Esophagus mucosa (tissue), 1 donor: ENCODE measurements around the gene TNFSF4. TPM values are rescaled to one million over a fixed set of nuclear protein-coding genes. Genes with fewer than 3 reads are reported as not detected.
"Not testable (repeated sequence)": the region's sequence is repeated elsewhere in the genome, so short reads cannot be mapped to it uniquely, and the experiment has no call there.

Experiments used
- ATAC-seq: fragments of 200-7000 bp; cut with Tn5 transposase; one replicate; pipeline ENCODE4 v1.9.1; 2020
- total RNA-seq: library from RNA; stranded (reverse); gene quantifications from one replicate; pipeline ENCODE4 v1.2.4, GENCODE V29; 2023
- donor health status: DM: yes; HTN: yes; CAD: no.

Gene TNFSF4
- total RNA-seq: 0.12 TPM

- no peak for ATAC-seq
These were observed at the start of gene TNFSF4 for GRCh38 chr1:173206816-173207568. Gene TNFSF4 (minus strand): TSS chr1:173207331. CDS start chr1:173207176, 155 bp downstream.

GRCh38 chr1:173255214-173255813 lies 48.2 kb upstream of the TNFSF4 start:
- ATAC-seq: no peak

- ATAC-seq: no peak
These were observed 45.9 kb upstream of the TNFSF4 start for GRCh38 chr1:173253046-173253445.

GRCh38 chr1:173249349-173249748 lies 42.2 kb upstream of the TNFSF4 start:
- peak; percentile 95 for ATAC-seq

- peak; percentile 73 for ATAC-seq
These were observed 41.3 kb upstream of the TNFSF4 start for GRCh38 chr1:173248247-173248940.

- no peak for ATAC-seq
These were observed 38.8 kb upstream of the TNFSF4 start for GRCh38 chr1:173245892-173246291.

GRCh38 chr1:173243300-173243699 lies 36.2 kb upstream of the TNFSF4 start:
- no peak for ATAC-seq

GRCh38 chr1:173241528-173242347 lies 34.6 kb upstream of the TNFSF4 start:
- ATAC-seq: no peak

- no peak for ATAC-seq
These were observed 33.5 kb upstream of the TNFSF4 start for GRCh38 chr1:173240609-173241008.

- no peak for ATAC-seq
These were observed 31.9 kb upstream of the TNFSF4 start for GRCh38 chr1:173239058-173239457.

GRCh38 chr1:173234899-173235298 lies 27.8 kb upstream of the TNFSF4 start:
- ATAC-seq: no peak

- not testable (repeated sequence) for ATAC-seq
These were observed 27.3 kb upstream of the TNFSF4 start for GRCh38 chr1:173234434-173234833.

- not testable (repeated sequence) for ATAC-seq
These were observed 21.9 kb upstream of the TNFSF4 start for GRCh38 chr1:173229031-173229430.

- no peak for ATAC-seq
These were observed 17.8 kb upstream of the TNFSF4 start for GRCh38 chr1:173224949-173225348.

GRCh38 chr1:173224280-173224892 lies 17.3 kb upstream of the TNFSF4 start:
- ATAC-seq: no peak

- no peak for ATAC-seq
These were observed 15.9 kb upstream of the TNFSF4 start for GRCh38 chr1:173223031-173223380.

- no peak for ATAC-seq
These were observed 15.3 kb upstream of the TNFSF4 start for GRCh38 chr1:173222149-173223030.

GRCh38 chr1:173220157-173220556 lies 13.0 kb upstream of the TNFSF4 start:
- no peak for ATAC-seq

- ATAC-seq: no peak
These were observed 6.5 kb upstream of the TNFSF4 start for GRCh38 chr1:173213665-173214064.

- ATAC-seq: no peak
These were observed 5.9 kb upstream of the TNFSF4 start for GRCh38 chr1:173212952-173213491.

- ATAC-seq: no peak
These were observed 3.6 kb upstream of the TNFSF4 start for GRCh38 chr1:173210716-173211231.
